HT1080 (cell line): ENCODE measurements around the gene CALHM5. TPM values are rescaled to one million over a fixed set of nuclear protein-coding genes. Genes with fewer than 3 reads are reported as not detected.
"Not testable (repeated sequence)": the region's sequence is repeated elsewhere in the genome, so short reads cannot be mapped to it uniquely, and the experiment has no call there.

Experiments
- DNase-seq: peaks from one replicate; pipeline ENCODE4 v3.0.0-alpha.2; 2015; ENCODE audit warnings: low read depth
- polyA plus RNA-seq, 2 experiments: library from polyadenylated mRNA; depleted of rRNA; stranded (reverse); fragments of >200 nt; gene quantifications; 2 replicates each; pipeline ENCODE4 v1.2.3, GENCODE V29; 2015
- total RNA-seq: library from RNA; depleted of rRNA; stranded (reverse); fragments of >200 nt; shearing (Covaris generic); gene quantifications from 2 replicates; pipeline ENCODE4 v1.2.3, GENCODE V29; 2014; rRNA removed

The CALHM5 gene, protein sequence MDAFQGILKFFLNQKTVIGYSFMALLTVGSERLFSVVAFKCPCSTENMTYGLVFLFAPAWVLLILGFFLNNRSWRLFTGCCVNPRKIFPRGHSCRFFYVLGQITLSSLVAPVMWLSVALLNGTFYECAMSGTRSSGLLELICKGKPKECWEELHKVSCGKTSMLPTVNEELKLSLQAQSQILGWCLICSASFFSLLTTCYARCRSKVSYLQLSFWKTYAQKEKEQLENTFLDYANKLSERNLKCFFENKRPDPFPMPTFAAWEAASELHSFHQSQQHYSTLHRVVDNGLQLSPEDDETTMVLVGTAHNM
- total RNA-seq: 1.0 and 1.3 TPM in 2 replicates
- polyA plus RNA-seq (2015; cell fraction: cytosol; rRNA removed): 0.78 and 0.95 TPM in 2 replicates
- polyA plus RNA-seq (2015; cell fraction: nucleus; rRNA removed): 1.4 and 1.7 TPM in 2 replicates

DNA sequence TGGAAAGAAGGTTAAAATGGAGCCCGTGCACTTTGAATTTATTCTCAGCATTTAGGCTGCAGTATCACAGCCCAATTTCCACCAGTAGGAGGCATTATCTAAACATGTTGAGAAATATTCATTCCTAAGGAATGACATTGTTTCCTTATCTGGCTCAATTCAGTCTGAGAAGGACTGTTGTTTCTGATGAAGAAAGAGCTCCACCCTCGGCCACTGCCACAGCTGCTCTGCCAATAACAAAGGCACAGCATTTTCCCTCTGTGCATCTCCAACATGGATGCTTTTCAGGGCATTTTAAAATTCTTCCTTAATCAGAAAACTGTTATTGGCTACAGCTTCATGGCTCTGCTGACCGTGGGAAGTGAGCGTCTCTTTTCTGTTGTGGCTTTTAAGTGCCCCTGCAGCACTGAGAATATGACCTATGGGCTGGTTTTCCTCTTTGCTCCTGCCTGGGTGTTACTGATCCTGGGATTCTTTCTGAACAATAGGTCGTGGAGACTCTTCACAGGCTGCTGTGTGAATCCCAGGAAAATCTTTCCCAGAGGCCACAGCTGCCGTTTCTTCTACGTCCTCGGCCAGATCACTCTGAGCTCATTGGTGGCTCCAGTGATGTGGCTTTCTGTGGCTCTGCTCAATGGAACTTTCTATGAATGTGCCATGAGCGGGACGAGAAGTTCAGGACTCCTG lies at the start of gene CALHM5:
Gene CALHM5 (plus strand): TSS at position 216 of the 687 bp plus-strand sequence. CDS start 58 bp downstream, at position 274.
- peak; percentile 90 for DNase-seq

DNA sequence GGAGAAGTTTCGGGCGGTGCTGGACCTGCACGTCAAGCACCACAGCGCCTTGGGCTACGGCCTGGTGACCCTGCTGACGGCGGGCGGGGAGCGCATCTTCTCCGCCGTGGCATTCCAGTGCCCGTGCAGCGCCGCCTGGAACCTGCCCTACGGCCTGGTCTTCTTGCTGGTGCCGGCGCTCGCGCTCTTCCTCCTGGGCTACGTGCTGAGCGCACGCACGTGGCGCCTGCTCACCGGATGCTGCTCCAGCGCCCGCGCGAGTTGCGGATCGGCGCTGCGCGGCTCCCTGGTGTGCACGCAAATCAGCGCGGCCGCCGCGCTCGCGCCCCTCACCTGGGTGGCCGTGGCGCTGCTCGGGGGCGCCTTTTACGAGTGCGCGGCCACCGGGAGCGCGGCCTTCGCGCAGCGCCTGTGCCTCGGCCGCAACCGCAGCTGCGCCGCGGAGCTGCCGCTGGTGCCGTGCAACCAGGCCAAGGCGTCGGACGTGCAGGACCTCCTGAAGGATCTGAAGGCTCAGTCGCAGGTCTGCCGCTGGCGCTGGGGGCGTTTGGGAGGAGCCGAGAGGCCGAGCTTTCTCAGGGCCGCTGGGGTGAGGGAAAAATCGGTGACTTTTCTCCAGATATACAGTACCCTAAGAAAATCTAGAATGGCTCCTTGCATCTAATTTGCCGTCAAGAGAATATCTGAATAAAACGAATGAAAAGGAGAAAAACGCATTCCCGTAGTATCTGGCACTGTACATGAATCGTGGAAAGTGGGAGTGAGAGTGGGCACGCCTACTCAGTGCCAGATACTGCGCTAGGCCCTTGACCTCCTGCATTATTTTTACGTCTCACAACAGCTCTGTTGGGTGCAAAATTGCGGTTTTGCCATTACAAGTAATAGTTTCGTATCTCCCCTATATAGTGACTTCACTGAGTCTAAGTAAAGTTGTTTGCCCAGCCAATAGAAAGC lies 49.2 kb upstream of the CALHM5 start:
- no peak for DNase-seq

DNA sequence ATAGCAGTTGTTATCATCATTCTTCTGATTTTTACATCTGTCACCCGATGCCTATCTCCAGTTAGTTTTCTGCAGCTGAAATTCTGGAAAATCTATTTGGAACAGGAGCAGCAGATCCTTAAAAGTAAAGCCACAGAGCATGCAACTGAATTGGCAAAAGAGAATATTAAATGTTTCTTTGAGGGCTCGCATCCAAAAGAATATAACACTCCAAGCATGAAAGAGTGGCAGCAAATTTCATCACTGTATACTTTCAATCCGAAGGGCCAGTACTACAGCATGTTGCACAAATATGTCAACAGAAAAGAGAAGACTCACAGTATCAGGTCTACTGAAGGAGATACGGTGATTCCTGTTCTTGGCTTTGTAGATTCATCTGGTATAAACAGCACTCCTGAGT lies 48.1 kb upstream of the CALHM5 start:
- no peak for DNase-seq

DNA sequence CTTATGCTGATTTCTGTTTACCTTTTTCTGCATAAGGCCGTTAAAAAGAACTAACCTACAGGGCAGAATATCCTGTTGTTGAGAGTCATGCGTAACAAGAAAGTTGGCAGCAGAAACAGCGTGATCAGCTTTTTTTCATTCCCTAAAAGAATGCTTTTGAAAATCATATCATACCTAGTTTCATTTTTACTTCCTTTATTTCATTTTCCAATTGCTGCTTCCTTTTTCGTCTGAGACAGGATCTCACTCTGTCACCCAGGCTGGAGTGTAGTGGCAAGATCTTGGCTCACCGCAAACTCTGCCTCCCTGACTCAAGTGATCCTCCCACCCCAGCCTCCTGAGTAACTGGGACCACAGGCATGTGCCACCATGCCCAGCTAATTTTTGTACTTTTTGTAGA lies 46.2 kb upstream of the CALHM5 start:
- no peak for DNase-seq

DNA sequence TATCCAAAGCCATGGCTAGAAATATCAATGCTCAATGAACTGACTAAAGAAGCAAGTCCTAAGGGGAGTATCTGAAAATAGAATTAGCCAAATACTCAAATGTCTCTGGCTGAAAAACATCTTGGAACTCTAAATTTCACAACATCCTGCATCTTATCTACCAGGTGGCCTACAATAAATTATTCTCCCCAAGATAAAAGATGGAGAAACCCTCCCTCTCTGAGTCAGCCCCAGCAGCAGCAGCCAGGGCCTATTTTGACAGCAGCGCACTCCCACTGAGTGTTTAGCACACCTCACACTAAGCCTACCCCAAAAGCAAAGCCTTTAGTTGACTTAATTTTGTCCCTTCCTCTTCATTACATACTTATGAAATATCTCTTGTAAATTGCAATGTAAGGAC lies 44.3 kb upstream of the CALHM5 start:
- DNase-seq: no peak

DNA sequence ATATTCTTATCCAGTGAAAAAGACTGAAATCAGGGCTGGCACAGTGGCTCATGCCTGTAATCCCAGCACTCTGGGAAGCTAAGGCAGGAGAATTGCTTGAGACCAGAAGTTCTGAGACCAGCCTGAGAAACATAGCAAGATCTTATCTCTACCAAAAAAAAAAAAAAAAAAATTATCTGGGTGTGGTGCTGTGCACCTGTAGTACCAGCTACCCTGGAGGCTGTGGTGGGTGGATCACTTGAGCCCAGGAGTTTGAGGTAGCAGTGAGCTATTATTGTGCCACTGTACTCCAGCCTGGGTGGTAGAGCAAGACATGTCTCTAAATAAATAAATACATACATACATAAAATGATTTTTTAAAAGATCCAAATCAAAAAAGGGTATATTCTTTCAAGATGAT lies 43.9 kb upstream of the CALHM5 start:
- no peak for DNase-seq

DNA sequence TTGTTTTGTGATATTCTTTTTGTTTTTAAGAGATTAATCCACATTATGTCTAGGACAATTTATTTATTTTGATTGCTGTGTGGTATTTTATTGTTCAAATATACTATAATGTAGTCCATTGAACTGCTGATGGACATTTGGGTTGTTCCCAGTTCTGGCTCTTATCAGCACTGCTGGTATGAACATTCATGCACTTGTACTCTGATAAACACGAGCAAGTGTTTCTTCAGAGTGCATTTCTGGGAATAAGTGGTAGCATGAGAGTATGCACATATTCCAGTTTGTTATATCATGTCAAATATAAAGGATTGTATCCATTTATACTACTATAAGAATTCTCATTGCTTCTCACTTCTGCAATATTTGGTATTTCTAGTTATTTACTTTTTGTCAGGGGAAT lies 43.1 kb upstream of the CALHM5 start:
- DNase-seq: no peak

DNA sequence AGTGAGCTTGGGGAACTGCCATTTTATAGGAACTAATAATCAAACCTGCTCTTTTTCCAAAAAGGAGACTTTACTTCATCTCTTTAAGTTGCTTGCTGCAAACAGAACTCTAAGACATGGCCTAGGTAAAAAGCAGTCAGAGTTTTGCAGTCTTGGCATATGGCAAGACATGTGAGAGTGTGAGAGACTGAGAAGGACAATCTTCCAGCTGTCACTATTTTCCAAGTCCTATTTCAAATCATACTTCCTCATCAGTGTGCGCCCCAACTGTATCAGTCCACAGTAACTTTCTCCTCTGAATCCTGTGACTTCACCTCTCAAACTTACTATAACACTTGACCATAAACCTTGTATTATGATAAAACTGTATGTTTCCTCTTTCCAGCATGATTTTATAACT lies 39.9 kb upstream of the CALHM5 start:
- no peak for DNase-seq

DNA sequence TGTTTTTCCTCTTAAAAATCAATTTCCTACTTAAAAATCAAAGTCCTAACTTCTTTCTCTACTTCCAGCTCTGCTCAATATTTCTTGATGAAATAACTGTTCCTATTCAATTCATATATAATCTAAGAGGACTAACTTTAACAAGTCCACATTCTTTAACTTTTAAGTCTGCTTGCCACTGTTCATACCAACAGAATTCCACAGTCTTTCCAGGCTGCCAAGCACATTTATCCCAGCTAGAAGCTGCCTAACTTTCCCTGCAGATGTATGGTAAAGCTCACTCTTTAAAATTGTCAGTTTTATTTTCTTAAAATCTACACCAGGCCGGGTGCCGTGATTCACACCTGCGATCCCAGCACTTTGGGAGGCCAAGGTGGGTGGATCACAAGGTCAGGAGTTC lies 38.7 kb upstream of the CALHM5 start:
- no peak for DNase-seq

DNA sequence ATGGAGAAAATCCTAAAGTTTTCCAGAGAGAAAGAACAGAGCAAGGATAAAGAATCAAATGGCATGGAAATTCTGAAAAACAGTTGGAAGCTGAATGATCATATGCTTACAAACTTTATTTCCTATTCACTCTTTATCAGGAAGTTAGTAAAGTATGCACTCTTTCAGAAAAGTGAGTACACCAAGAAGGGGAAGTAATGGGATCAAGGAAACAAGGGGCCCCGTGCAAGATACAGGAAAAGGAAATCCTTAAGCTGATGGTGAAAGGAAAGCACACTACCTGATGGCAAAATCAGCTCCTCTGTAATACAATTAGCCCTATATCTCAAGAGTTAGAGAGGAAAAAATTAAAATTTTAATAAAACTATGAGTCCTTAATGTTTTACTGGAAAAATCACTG lies 36.3 kb upstream of the CALHM5 start:
- no peak for DNase-seq

DNA sequence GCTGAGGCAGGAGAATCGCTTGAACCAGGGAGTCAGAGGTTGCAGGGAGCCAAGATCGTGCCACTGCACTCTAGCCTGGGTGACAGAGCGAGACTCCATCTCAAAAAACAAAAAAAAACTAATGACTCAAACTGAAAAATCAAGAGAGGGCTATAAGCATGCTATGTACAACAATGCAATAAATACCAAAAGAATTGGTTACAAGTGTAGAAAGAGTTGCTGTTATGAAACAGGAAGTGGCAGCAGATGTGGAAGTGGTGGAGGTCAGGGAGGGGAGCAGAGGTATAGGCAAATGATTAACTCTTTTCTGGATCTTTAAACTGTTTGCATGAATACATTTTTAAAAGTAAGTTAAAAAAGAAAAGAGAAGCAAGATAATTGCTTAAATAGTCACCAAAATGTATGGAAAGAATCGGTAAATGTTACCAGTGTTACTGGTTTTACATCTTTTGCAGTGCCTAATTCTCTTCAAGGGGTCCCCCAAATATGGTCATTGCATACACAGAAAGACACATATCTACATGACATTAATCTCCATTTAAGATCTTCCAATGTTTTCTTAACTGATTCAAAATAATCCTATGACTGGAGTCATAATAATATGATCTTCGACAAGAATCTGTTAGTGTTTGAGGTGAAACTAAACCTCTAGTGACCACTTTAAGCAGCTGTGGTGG lies 35.3 kb upstream of the CALHM5 start:
- no peak for DNase-seq

DNA sequence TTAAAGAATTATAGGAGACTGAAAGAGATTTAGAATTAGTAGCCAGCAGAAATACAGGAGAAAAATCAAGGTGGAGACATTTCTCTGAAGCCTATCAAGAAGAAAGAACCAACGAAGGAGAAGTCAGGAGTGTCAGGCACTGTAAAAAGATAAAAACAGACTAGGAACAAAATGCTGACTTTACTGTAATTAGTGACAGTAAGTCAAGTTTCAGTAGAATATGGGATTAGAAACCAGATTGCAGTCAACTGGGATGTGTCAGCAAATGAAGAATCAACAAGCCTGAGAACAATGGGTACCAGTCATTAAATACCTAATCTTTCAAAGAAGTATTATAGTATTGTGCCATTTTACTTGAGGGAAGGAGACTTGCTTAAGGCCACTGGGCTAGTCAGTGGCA lies 28.7 kb upstream of the CALHM5 start:
- DNase-seq: no peak

DNA sequence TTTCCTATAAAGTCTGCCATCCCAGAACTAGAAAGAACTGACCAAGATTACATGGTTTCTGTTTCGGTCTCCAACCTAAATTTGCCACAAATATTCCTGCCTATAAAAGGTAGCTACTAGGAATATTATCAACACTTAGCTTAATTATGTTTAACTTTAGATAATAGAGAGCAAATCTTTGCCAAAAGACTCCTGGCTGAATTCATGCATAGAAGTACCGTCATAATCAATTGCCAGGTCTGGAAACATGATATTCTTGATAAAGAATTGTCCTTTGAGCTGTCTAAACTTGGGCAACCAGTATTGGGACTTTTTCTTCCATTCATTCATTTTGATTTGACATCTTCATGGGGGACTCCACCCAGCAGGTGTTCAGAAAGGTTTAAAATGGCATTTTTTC lies 27.8 kb upstream of the CALHM5 start:
- DNase-seq: no peak

DNA sequence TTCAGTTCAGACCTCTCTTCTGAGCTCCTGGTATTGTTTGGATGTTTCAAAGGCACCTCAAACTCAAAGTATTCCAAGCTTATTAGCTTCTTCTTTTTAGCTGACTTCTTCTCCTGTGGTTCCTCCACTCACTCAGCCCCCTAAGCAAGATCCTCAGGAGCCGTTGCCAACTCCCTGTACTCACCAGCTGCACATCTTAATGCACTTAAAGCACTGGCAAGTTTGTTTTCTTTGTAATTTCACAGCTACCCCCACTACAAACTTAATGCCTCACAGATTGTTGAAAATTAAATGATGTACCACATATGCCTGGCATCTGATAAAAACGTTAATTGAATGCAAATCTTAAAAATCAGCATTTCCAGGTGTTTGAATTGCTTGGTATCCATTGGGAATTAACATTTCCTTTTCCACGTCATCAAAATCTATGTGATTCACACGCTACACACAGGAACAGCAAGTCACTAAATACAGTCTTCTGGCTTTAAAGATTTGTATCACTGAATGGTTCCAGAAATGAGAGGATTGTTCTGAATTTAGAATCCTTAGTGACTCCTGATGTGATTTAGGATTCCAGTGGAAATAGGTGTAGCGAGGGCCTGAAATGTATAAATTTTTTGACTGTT lies 25.8 kb upstream of the CALHM5 start:
- DNase-seq: peak; percentile 15

DNA sequence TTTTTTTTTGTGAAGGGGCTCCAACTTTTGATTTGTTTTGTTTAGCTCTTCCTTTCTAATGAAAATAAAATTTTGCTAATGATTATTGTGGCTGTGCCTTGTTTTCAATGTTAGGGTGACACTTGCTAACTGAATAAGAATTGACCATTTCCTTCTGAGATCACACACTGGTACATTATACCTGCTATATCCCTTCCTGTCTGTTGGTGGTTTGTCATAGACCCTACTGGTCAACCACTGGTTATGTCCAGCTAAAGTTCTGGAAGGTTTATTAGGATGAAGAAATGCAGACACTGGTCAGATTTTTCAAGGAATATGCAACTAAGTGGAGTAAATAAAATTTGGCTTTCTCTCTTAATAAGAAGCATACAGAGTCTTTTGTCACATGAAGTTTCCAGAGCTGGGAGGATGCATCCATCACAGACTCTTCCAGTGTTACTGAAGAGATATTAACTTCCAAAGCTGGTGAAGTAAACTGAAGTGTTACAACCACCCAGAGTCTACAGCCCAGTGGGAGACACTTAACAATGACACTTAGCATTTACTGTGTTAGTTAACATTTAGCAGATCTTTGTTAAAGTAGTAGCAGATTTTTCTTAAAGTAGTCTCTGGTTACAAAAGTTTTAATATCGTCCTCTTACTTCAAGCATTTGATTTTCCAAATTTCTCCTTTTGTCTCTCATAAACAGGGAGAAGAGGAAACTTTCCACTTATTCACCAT lies 19.7 kb upstream of the CALHM5 start:
- no peak for DNase-seq

DNA sequence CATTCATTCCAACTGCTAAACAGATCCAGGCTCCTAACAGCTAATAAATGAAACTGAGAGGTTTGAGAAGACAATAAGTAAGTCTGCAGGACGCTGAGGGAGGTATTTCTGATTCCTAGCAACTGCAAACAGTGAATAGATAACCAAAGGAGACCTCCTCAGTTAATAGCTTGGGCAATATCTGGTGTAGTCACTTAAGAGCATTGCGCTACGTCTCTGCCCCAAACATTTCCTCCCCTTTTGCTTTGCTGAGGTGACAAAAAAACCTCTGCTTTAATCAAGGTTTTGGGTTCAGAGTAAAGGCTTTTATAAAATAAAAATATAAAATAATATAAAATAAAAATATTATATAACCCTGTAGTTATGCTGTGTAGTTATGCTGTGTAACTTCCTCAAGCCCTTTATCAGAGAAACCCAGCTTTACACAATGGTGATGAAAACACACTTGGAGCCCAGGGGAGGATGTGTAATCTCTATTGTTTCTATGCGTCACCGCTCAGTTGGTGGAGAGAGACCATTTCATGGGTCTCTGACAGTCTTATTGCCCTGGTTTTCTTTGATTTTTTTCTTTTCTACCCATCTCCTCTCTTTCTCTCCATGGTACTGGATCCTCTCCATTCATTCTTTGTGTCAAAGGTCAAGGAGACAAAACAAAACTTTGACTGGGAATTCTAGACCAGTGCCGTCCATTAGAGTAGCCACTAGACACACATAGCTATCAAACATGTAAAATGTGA lies 18.9 kb upstream of the CALHM5 start:
- DNase-seq: no peak

DNA sequence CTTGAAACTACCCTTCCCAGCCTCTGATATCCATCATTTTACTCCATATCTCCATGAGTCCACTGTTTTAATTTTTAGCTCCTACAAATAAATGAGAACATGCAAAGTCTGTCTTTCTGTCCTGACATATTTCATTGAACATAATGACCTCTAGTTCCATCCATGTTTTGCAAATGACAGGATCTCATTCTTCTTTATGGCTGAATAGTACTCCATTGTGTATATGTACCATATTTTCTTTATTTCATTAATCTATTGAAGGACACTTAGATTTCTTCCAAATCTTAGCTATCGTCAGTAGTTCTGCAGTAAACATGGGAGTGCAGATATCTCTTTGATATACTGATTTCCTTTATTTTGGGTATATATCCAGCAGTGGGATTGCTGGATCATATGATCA lies 16.3 kb upstream of the CALHM5 start:
- DNase-seq: not testable (repeated sequence)

DNA sequence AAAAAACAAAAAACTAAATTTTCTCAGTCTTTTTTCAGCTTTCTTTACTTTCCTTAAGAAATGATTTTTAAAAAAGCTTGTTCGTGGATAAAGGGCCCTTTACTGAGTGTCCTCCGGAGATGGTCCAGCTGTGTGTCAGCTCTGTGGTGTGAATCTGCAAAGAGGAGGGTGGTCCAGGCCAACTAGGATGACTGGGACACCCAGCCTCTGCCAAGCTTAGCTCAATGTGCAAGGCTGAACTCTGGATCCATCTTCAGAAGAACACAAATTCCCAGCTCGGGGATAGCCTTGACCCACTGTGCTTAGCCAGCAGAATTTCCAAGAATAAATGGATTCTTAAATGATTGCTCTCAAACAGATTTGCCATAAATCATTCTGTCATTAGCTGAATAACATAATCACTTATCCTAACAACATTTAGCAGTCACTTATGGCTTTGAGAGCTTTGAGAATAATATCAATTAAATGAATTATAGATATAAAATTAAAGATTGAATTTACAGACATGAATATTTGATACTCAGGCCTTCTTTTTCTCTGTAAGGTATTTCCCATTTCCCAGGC lies 14.2 kb upstream of the CALHM5 start:
- no peak for DNase-seq

DNA sequence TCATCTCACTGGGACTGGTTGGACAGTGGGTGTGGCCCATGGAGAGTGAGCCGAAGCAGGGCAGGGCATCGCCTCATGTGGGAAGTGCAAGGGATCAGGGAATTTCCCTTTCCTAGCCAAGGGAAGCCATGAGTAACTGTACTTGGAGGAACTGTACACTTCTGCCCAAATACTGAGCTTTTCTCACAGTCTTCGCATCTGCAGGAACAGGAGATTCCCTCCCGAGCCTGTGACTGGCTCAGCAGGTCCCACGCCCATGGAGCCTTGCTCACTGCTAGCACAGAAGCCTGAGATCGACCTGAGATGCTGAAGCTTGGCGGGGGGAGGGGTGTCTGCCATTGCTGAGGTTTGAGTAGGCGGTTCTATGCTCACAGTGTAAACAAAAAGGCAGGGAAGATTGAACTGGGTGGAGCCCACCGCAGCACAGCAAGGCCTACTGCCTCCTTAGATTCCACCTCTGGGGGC lies 10.4 kb upstream of the CALHM5 start:
- DNase-seq: peak; percentile 43
